Muscle layer of duodenum (tissue), 2 donors: ENCODE data around the gene PEX26.
"Not testable (repeated sequence)": the region's sequence is repeated elsewhere in the genome, so short reads cannot be mapped to it uniquely, and the experiment has no call there.

Experiments
- H3K27ac ChIP-seq: one replicate; pipeline ENCODE4 v1.7.0; 2013; ENCODE audit warnings: mild to moderate bottlenecking, low read length
- H3K27me3 ChIP-seq: one replicate; pipeline ENCODE4 v1.7.0; 2013; ENCODE audit warnings: low read depth, mild to moderate bottlenecking, control low read depth, low read length
- H3K36me3 ChIP-seq, 2 donors: one replicate each; pipeline ENCODE4 v1.7.0; 2013; ENCODE audit warnings: low read length in 2 of 2, control low read depth in 1 of 2, mild to moderate bottlenecking in 1 of 2; ENCODE audit not compliant: insufficient read depth in 2 of 2, control insufficient read depth in 1 of 2
- H3K4me1 ChIP-seq, 2 donors: one replicate each; pipeline ENCODE4 v1.7.0; 2013; ENCODE audit warnings: low read length in 2 of 2, mild to moderate bottlenecking in 2 of 2, control low read depth in 1 of 2, moderate library complexity in 1 of 2; ENCODE audit not compliant: insufficient read depth in 2 of 2, control insufficient read depth in 1 of 2
- H3K4me3 ChIP-seq, 2 donors: one replicate each; pipeline ENCODE4 v1.7.0; 2013; ENCODE audit warnings: low read length in 2 of 2, low read depth in 1 of 2, mild to moderate bottlenecking in 1 of 2
- H3K9me3 ChIP-seq, 2 donors: one replicate each; pipeline ENCODE4 v1.7.0; 2013; ENCODE audit warnings: low read length in 2 of 2, control low read depth in 1 of 2, mild to moderate bottlenecking in 1 of 2; ENCODE audit not compliant: control insufficient read depth in 1 of 2
- donor health status: healthy.

The PEX26 gene

DNA sequence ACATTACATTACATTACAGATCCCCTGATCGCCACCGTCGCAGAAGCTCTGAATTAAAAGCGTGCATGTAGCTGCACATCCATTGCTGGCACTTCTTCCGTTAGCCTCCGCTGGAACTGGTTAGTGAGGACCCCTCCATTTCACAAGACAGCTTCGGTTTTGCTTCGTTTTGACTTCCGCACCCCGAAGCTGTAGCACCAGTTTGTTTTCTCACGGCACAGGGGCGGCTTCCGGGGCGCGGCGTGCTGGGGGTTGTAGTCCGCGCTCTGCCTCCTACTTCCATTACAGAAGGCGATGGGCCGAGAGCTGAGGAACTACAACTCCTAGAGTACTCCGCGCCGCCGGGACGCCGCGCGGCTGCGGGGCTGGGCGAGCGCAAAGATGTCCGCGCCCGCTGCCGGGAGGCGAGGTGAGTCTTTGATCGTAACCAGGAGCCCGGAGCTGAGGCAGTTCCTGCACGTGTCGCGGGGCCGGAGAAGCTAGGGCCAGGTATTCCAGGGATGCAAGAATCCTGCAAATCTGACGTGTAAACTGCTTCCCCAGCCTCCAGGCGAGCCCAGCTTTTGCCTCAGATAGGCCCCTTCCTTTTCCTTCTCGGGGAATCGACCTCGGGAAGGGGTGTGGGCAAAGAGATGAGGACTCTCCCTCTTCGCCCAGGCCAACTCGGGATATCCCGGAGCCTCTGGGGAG is at the start of gene PEX26:
Gene PEX26 (plus strand): TSS at position 352 of the 690 bp plus-strand sequence. CDS start 387 bp downstream, outside the sequence.
- peaks cover 22 to 27% of the 10 kb centered on the region in 2 donors for H3K4me1 ChIP-seq
- peak within 1 kb of the TSS; percentile 93 to 100 for H3K4me3 ChIP-seq
- H3K9me3 ChIP-seq, result no peaks in the 10 kb centered on the region
- H3K27me3 ChIP-seq, result no peaks in the 10 kb centered on the region
- H3K36me3 ChIP-seq, result peaks cover 12 to 22% of the 10 kb centered on the region in 2 donors
- H3K27ac ChIP-seq, result peak within 1 kb of the TSS; percentile 89

DNA sequence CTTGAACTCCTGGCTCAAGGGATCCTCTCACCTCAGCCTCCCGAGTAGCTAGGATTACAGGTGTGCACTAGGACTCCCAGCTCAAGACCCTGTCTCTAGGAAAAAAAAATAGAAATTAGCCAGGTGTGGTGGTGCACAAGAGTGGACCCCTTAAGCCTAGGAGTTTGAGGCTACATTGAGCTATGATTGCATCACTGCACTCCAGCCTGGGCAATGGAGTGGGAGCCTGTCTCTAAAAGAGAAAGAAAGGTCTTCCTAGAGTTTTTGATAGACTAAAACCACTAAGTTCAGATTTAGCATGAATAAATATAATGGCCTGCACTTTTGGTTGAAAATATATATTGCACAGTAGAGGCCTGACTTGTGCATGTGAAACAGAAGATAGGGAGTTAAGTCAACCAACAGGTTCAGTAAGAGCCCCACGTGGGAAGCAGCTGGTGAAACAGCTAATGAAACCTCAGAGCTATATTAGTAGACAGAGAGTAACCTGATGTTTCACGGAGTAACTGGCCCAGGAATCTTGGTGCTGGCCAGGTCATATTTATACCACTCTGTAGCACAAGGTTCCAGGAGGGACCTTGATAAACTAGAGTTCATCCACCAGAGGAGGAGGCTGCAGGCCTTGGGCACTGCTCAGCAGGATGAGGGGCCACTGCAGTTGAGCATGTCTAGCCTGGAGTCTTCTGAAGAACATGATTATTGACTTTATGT is 48.8 kb upstream of the PEX26 start:
- no peak overlapping the region for H3K27ac ChIP-seq
- H3K9me3 ChIP-seq, result no peaks in the 10 kb centered on the region
- H3K4me3 ChIP-seq, result no peak overlapping the region
- peaks cover 0 to 9% of the 10 kb centered on the region in 2 donors for H3K4me1 ChIP-seq
- no peaks in the 10 kb centered on the region for H3K36me3 ChIP-seq
- H3K27me3 ChIP-seq, result peaks cover 4% of the 10 kb centered on the region

DNA sequence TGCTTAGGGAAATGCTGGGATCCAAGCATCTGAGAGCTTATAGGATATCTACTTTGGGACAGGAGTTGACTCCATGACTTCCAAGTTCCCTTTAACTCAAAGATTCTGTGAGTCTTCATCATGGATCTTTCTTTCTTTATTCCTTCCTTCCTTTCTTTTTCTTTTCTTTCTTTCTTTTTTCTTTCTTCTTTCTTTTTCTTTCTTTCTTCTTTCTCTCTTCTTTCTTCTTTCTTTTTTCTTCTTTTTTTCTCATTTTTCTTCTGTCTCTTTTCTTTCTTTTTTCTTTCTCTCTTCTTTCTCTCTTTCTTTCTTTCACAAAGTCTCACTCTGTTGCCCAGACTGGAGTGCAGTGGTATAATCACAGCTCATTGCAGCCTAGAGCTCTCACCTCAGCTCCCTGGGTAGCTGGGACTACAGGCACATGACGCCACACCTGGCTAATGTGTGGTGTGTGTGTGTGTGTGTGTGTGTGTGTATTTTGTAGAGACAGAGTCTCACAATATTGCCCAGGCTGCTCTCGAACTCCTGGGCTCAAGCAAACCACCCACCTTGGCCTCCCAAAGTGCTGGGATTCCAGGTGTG is 48.0 kb upstream of the PEX26 start:
- no peak overlapping the region for H3K4me3 ChIP-seq
- no peaks in the 10 kb centered on the region for H3K36me3 ChIP-seq
- no peaks in the 10 kb centered on the region for H3K9me3 ChIP-seq
- H3K27me3 ChIP-seq, result peaks cover 2% of the 10 kb centered on the region
- no peak overlapping the region for H3K27ac ChIP-seq
- H3K4me1 ChIP-seq, result peaks cover 0 to 9% of the 10 kb centered on the region in 2 donors

DNA sequence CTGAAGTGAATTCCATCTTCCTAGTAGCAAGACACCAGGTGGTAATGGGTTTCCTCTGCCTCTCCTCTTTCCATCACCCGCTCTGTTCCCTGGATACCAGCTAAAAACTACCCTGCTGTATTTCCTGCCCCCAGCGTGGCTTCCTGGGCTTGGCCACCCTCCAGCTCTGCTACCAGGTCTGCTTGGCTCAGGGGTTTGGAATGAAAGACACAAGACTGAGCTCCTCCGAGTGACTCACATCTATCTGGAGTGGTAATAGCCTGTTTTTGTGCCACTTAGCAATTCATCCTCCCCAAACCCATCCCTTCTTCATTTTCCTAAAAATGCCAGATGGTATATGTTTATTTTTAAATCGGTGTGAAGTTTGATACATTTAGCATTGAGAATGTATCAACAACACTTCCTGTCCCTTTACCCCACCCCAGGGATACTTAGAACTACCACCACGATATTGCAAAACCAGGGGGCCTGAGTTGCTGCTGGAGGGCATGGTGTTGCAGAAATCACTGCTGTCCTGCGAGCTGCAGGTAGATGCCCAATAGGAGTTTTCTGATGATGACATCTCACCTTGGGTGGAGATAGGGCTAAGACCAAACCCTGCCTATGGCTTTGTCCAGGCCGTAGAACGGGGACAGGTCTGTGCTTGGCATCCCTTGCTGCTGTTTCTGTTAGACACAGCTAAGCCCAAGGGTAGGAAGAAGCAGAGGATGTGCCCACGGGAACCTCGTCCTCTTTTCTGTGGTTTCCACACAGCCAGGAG is 45.9 kb upstream of the PEX26 start:
- Histone ChIP-seq H3K27me3 (no peaks in the 10 kb centered on the region), H3K36me3 (no peaks in the 10 kb centered on the region), H3K4me3 (no peak overlapping the region), H3K4me1 (peaks cover 0 to 9% of the 10 kb centered on the region in 2 donors), H3K27ac (peak overlapping the region; percentile 88), H3K9me3 (no peaks in the 10 kb centered on the region)

DNA sequence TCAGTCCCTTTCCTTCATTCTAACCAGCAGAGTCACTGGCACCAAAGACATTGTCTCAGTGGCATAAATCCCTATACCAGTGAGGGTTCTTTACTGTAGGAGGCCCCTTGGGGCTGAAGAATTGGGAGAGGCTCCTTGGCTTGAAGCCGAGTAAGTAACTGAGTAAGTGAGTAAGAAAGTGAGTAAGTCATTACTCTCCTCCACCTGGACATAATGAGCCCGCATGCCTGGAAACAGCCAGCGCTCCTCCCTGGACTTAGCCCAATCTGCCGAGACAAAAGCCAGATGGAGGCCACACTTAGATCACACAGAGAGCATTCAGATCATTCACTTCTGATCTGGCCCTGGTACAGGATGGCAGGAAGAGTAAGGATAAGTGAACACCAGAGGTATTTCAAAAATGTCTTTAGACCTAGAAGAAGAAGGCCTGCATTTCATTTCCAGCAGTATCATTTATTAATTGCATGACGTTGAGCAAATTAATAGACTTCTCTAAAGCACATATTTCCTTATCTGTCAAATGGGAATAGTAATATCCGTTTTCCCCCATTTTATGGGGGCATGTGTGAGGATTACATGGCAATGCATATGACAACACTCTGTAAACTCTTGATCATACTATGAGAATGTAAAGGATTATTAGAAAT is 45.2 kb upstream of the PEX26 start:
- H3K27me3 ChIP-seq, result no peaks in the 10 kb centered on the region
- H3K36me3 ChIP-seq, result no peaks in the 10 kb centered on the region
- H3K4me3 ChIP-seq, result no peak overlapping the region
- H3K27ac ChIP-seq, result peak overlapping the region; percentile 88
- peaks cover 0 to 9% of the 10 kb centered on the region in 2 donors for H3K4me1 ChIP-seq
- H3K9me3 ChIP-seq, result no peaks in the 10 kb centered on the region

DNA sequence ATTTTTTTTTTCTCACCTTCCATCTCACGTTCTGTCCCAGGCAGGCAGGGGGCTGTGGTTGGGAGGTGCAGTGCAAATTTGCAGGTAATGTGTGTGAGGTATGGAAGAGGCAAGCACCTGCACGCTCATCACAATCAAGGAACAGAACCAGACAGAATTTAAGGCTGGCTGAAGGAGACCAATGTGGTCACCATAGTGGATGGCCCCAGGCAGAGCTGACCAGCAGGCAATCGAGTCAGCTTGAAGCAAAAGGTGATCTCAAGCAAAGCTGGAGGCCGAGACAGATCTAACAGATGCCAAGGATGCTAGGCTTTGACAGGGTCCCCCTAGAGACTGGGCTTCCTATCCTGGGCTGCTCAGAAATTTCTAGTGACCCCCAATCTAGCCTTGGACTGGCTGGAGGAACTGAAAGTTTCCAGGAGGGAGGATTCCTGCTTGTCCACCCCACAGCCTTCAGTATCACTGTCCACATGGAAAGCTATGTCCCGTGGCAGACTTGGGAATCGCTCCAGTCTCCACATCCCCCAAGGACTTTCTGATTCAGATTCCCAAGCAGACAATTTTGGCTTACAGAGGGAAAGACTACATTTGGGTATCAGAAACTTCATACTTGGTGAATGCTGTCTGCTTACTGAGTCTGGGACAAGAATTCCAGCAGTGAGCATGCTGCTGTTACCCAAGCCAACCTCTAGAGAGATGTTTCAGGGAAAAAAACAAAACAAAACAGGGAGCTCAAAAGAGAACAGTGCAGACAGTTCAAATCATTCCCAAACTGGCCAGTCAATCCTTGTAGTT is 44.4 kb upstream of the PEX26 start:
- peak overlapping the region; percentile 78 for H3K27ac ChIP-seq
- H3K36me3 ChIP-seq, result no peaks in the 10 kb centered on the region
- H3K4me1 ChIP-seq, result peaks cover 0 to 9% of the 10 kb centered on the region in 2 donors
- H3K9me3 ChIP-seq, result no peaks in the 10 kb centered on the region
- H3K27me3 ChIP-seq, result no peaks in the 10 kb centered on the region
- no peak overlapping the region for H3K4me3 ChIP-seq

DNA sequence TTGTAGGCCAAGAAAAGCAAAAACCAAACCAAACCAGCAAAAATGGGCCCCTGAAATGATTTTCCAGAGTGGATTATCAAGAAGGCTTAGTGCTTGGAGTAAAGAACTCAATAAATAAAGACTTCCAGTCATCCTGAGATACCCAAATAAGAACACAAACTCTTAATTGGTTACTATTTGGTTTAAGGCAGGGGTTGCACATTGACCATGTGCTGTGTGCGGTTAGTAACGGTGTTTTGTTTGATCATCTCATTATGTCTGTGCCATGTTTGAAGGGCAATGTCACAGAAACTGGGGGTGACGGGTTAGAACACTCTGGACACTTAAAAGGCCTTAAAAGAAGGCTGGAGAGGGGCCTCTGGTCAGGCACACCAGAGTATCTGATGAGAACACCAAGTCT is 43.7 kb upstream of the PEX26 start:
- H3K4me1 ChIP-seq, result peaks cover 0 to 9% of the 10 kb centered on the region in 2 donors
- no peaks in the 10 kb centered on the region for H3K9me3 ChIP-seq
- H3K36me3 ChIP-seq, result no peaks in the 10 kb centered on the region
- peak overlapping the region; percentile 78 for H3K27ac ChIP-seq
- H3K27me3 ChIP-seq, result no peaks in the 10 kb centered on the region
- no peak overlapping the region for H3K4me3 ChIP-seq

DNA sequence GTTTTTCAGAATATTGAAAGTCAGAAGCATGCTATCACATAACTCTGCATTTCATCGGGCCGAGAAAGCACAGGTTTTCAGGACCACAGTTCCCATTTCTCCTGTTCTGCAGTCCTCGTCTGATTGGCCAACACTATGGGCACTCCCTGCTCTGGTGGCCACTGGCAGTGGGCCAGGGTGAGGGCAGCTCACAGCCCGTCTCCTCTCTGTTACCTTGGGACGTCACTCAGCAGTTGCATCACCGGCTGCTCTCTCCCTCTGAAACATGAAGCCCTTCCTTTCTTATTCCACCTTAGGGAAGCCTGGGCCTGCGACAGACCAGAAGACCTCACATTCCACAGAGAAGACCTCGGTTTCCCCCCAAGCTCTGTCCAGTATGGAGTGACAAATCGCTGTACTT is 42.0 kb upstream of the PEX26 start:
- peaks cover 0 to 9% of the 10 kb centered on the region in 2 donors for H3K4me1 ChIP-seq
- H3K9me3 ChIP-seq, result no peaks in the 10 kb centered on the region
- no peak overlapping the region for H3K4me3 ChIP-seq
- no peak overlapping the region for H3K27ac ChIP-seq
- H3K27me3 ChIP-seq, result no peaks in the 10 kb centered on the region
- no peaks in the 10 kb centered on the region for H3K36me3 ChIP-seq

DNA sequence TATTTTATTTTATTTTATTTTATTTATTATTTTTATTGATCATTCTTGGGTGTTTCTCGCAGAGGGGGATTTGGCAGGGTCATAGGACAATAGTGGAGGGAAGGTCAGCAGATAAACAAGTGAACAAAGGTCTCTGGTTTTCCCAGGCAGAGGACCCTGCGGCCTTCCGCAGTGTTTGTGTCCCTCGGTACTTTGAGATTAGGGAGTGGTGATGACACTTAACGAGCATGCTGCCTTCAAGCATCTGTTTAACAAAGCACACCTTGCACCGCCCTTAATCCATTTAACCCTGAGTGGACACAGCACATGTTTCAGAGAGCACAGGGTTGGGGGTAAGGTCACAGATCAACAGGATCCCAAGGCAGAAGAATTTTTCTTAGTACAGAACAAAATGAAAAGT is 36.9 kb upstream of the PEX26 start:
- not testable (repeated sequence) for H3K27ac ChIP-seq, H3K9me3 ChIP-seq, H3K4me1 ChIP-seq, H3K27me3 ChIP-seq, H3K4me3 ChIP-seq, H3K36me3 ChIP-seq

DNA sequence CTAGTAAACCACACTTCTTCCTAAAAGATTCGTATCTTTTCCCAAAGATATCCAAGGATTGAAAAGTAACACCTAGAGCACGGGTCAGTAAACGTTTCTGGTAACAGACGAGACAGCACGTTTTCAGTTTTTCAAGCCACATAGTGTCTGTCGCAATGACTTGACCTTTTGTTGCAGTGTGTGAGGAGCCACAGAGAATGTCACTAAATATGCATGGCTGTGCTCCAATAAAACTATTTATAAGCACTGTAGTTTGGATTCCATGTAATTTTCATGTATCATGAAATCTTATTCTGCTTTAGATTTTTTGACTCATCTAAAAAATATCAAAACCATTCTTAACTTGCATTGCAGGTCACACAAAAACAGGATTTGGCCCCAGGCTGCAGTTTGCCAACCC is 35.1 kb upstream of the PEX26 start:
- Histone ChIP-seq H3K4me3 (no peak overlapping the region), H3K27ac (no peak overlapping the region), H3K27me3 (no peaks in the 10 kb centered on the region), H3K9me3 (no peaks in the 10 kb centered on the region), H3K4me1 (peaks cover 0 to 7% of the 10 kb centered on the region in 2 donors), H3K36me3 (no peaks in the 10 kb centered on the region)
